ENCODE data around the gene NTN4. TPM values are rescaled to one million over a fixed set of nuclear protein-coding genes. Genes with fewer than 3 reads are reported as not detected.
"Not testable (repeated sequence)": the region's sequence is repeated elsewhere in the genome, so short reads cannot be mapped to it uniquely, and the experiment has no call there.

NTN4 gene
- polyA plus RNA-seq, 1 donor (not counting 4 experiments of a cell fraction or from before 2014, with no cell fraction given) = 8.3 TPM

GRCh38 chr12:95820096-95820703, 29.6 kb upstream of the NTN4 start:
- no peak for DNase-seq (ENCODE audit: low read depth, low spot score)
- no peak overlapping the region for H3K9ac ChIP-seq (ENCODE audit: control insufficient read depth, extremely low read depth, insufficient read depth, low read length)
- FAIRE-seq = peak; percentile 76
- TF ChIP-seq EZH2 (IDR thresholded peaks at IDR 0.05; ENCODE audit: low read length) = no peak
- TF ChIP-seq, protein P1, sequence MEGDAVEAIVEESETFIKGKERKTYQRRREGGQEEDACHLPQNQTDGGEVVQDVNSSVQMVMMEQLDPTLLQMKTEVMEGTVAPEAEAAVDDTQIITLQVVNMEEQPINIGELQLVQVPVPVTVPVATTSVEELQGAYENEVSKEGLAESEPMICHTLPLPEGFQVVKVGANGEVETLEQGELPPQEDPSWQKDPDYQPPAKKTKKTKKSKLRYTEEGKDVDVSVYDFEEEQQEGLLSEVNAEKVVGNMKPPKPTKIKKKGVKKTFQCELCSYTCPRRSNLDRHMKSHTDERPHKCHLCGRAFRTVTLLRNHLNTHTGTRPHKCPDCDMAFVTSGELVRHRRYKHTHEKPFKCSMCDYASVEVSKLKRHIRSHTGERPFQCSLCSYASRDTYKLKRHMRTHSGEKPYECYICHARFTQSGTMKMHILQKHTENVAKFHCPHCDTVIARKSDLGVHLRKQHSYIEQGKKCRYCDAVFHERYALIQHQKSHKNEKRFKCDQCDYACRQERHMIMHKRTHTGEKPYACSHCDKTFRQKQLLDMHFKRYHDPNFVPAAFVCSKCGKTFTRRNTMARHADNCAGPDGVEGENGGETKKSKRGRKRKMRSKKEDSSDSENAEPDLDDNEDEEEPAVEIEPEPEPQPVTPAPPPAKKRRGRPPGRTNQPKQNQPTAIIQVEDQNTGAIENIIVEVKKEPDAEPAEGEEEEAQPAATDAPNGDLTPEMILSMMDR (optimal IDR thresholded peaks at IDR 0.05 in 1 of 3, IDR thresholded peaks at IDR 0.05 in 1 of 3, conservative IDR thresholded peaks at IDR 0.05 in 1 of 3; ENCODE audit: extremely low read depth in 1 of 3, insufficient read depth in 2 of 3, low read length in 3 of 3) = peak; percentile 37 to 65 (median 56)
- no peaks in the 10 kb centered on the region for H3K36me3 ChIP-seq (ENCODE audit: control insufficient read depth in 2 of 2, extremely low read depth in 1 of 2, insufficient read depth in 2 of 2, low read length in 2 of 2)
- H3K4me3 ChIP-seq (ENCODE audit: control insufficient read depth in 2 of 3, extremely low read depth in 1 of 3, insufficient read depth in 2 of 3, low read depth in 1 of 3, low read length in 3 of 3) = no peak overlapping the region
- dilution Hi-C loops (cut with MboI; ENCODE audit: extremely low pct_ligation_motif_present, low sequenced_read_pairs) = no loop called here
- H3K4me1 ChIP-seq (ENCODE audit: control insufficient read depth, extremely low read depth, insufficient read depth, low read length) = no peaks in the 10 kb centered on the region
- no peaks in the 10 kb centered on the region for H3K27me3 ChIP-seq (ENCODE audit: control insufficient read depth, extremely low read depth, insufficient read depth, low read length)
- H3K9me1 ChIP-seq (ENCODE audit: control insufficient read depth, extremely low read depth, insufficient read depth, low read length) = no peaks in the 10 kb centered on the region
- H3K9me3 ChIP-seq (ENCODE audit: control insufficient read depth, low read depth, low read length) = no peaks in the 10 kb centered on the region
- H3K27ac ChIP-seq (ENCODE audit: control insufficient read depth, insufficient read depth, low read length) = no peak overlapping the region
- H3K4me2 ChIP-seq (ENCODE audit: control insufficient read depth, extremely low read depth, insufficient read depth, low read depth, low read length) = no peak overlapping the region
- H3K79me2 ChIP-seq (ENCODE audit: control insufficient read depth, insufficient read depth, low read length) = no peaks in the 10 kb centered on the region
- no peak overlapping the region for H2AFZ ChIP-seq (ENCODE audit: control insufficient read depth, low read length)
- no peaks in the 10 kb centered on the region for H4K20me1 ChIP-seq (ENCODE audit: control insufficient read depth, extremely low read depth, insufficient read depth, low read length)

- Histone ChIP-seq H3K9me1 (ENCODE audit: control insufficient read depth, extremely low read depth, insufficient read depth, low read length) (no peaks in the 10 kb centered on the region), H3K27ac (ENCODE audit: control insufficient read depth, insufficient read depth, low read length) (no peak overlapping the region), H3K9ac (ENCODE audit: control insufficient read depth, extremely low read depth, insufficient read depth, low read length) (no peak overlapping the region), H3K4me1 (ENCODE audit: control insufficient read depth, extremely low read depth, insufficient read depth, low read length) (no peaks in the 10 kb centered on the region), H3K4me2 (ENCODE audit: control insufficient read depth, extremely low read depth, insufficient read depth, low read depth, low read length) (no peak overlapping the region), H3K79me2 (ENCODE audit: control insufficient read depth, insufficient read depth, low read length) (no peaks in the 10 kb centered on the region), H2AFZ (ENCODE audit: control insufficient read depth, low read length) (no peak overlapping the region), H3K9me3 (ENCODE audit: control insufficient read depth, low read depth, low read length) (no peaks in the 10 kb centered on the region), H3K27me3 (ENCODE audit: control insufficient read depth, extremely low read depth, insufficient read depth, low read length) (no peaks in the 10 kb centered on the region), H4K20me1 (ENCODE audit: control insufficient read depth, extremely low read depth, insufficient read depth, low read length) (no peaks in the 10 kb centered on the region), H3K4me3 (ENCODE audit: control insufficient read depth in 2 of 3, extremely low read depth in 1 of 3, insufficient read depth in 2 of 3, low read depth in 1 of 3, low read length in 3 of 3) (no peak overlapping the region), H3K36me3 (ENCODE audit: control insufficient read depth in 2 of 2, extremely low read depth in 1 of 2, insufficient read depth in 2 of 2, low read length in 2 of 2) (no peaks in the 10 kb centered on the region)
- TF ChIP-seq, protein P1 (optimal IDR thresholded peaks at IDR 0.05 in 1 of 3, IDR thresholded peaks at IDR 0.05 in 1 of 3, conservative IDR thresholded peaks at IDR 0.05 in 1 of 3; ENCODE audit: extremely low read depth in 1 of 3, insufficient read depth in 2 of 3, low read length in 3 of 3) = peak in 2 of 3 experiments; percentile 46 to 73
- TF ChIP-seq EZH2 (IDR thresholded peaks at IDR 0.05; ENCODE audit: low read length) = no peak
- DNase-seq (ENCODE audit: low read depth, low spot score) = no peak
- dilution Hi-C loops (cut with MboI; ENCODE audit: extremely low pct_ligation_motif_present, low sequenced_read_pairs) = no loop called here
- peak; percentile 52 for FAIRE-seq
These were observed 25.2 kb upstream of the NTN4 start for GRCh38 chr12:95815632-95816212.

- H3K4me3 ChIP-seq (ENCODE audit: control insufficient read depth in 2 of 3, extremely low read depth in 1 of 3, insufficient read depth in 2 of 3, low read depth in 1 of 3, low read length in 3 of 3); H3K9me1 ChIP-seq (ENCODE audit: control insufficient read depth, extremely low read depth, insufficient read depth, low read length); H3K9ac ChIP-seq (ENCODE audit: control insufficient read depth, extremely low read depth, insufficient read depth, low read length); H3K27me3 ChIP-seq (ENCODE audit: control insufficient read depth, extremely low read depth, insufficient read depth, low read length); H3K4me1 ChIP-seq (ENCODE audit: control insufficient read depth, extremely low read depth, insufficient read depth, low read length); H2AFZ ChIP-seq (ENCODE audit: control insufficient read depth, low read length); DNase-seq (ENCODE audit: low read depth, low spot score); H3K4me2 ChIP-seq (ENCODE audit: control insufficient read depth, extremely low read depth, insufficient read depth, low read depth, low read length); dilution Hi-C loops (cut with MboI; ENCODE audit: extremely low pct_ligation_motif_present, low sequenced_read_pairs); H3K36me3 ChIP-seq (ENCODE audit: control insufficient read depth in 2 of 2, extremely low read depth in 1 of 2, insufficient read depth in 2 of 2, low read length in 2 of 2); H4K20me1 ChIP-seq (ENCODE audit: control insufficient read depth, extremely low read depth, insufficient read depth, low read length); H3K27ac ChIP-seq (ENCODE audit: control insufficient read depth, insufficient read depth, low read length); H3K79me2 ChIP-seq (ENCODE audit: control insufficient read depth, insufficient read depth, low read length); FAIRE-seq; H3K9me3 ChIP-seq (ENCODE audit: control insufficient read depth, low read depth, low read length): not testable (repeated sequence)
These were observed 21.6 kb upstream of the NTN4 start for GRCh38 chr12:95812155-95812554.
